HG03378 (cell line): ENCODE measurements around the gene ACP5.
A peak's percentile ranks its signal among the peaks of the same experiment; 100 is the strongest.
"Not testable (repeated sequence)": the region's sequence is repeated elsewhere in the genome, so short reads cannot be mapped to it uniquely, and the experiment has no call there.

Source experiments
- ATAC-seq: cut with Tn5 transposase; IDR thresholded peaks from one replicate; pipeline ENCODE4 v1.9.1; 2021; ENCODE audit warnings: mild to moderate bottlenecking, moderate library complexity; ENCODE audit not compliant: unreplicated experiment

Gene ACP5

GRCh38 chr19:11577451-11578257 lies at the start of gene ACP5:
ACP5 (minus strand) TSS chr19:11577645; CDS start chr19:11577317, 328 bp downstream.
- no peak for ATAC-seq

GRCh38 chr19:11626252-11626651 lies 48.8 kb upstream of the ACP5 start:
- no peak for ATAC-seq

- no peak for ATAC-seq
Observed at GRCh38 chr19:11624069-11624463, 46.6 kb upstream of the ACP5 start.

- not testable (repeated sequence) for ATAC-seq
Observed at GRCh38 chr19:11622401-11622800, 45.0 kb upstream of the ACP5 start.

GRCh38 chr19:11620553-11620952 lies 43.1 kb upstream of the ACP5 start:
- no peak for ATAC-seq

GRCh38 chr19:11617180-11618062 lies 40.0 kb upstream of the ACP5 start:
- ATAC-seq, result no peak

- no peak for ATAC-seq
Observed at GRCh38 chr19:11612816-11613511, 35.5 kb upstream of the ACP5 start.

- ATAC-seq, result no peak
Observed at GRCh38 chr19:11611730-11612129, 34.3 kb upstream of the ACP5 start.

- no peak for ATAC-seq
Observed at GRCh38 chr19:11606484-11606883, 29.0 kb upstream of the ACP5 start.

- ATAC-seq, result not testable (repeated sequence)
Observed at GRCh38 chr19:11599704-11600103, 22.3 kb upstream of the ACP5 start.

- no peak for ATAC-seq
Observed at GRCh38 chr19:11598746-11599145, 21.3 kb upstream of the ACP5 start.

- ATAC-seq, result no peak
Observed at GRCh38 chr19:11598103-11598483, 20.6 kb upstream of the ACP5 start.

GRCh38 chr19:11597202-11598102 lies 20.0 kb upstream of the ACP5 start, which contains the start of gene ZNF627:
ZNF627 (plus strand) TSS chr19:11597483; CDS start chr19:11597628, 145 bp downstream.
- ATAC-seq, result peak; percentile 93

- ATAC-seq, result no peak
Observed at GRCh38 chr19:11596156-11596555, 18.7 kb upstream of the ACP5 start.

- no peak for ATAC-seq
Observed at GRCh38 chr19:11594084-11594483, 16.6 kb upstream of the ACP5 start.

- ATAC-seq, result no peak
Observed at GRCh38 chr19:11587975-11588631, 10.7 kb upstream of the ACP5 start.

- ATAC-seq, result no peak
Observed at GRCh38 chr19:11587302-11587974, 10.0 kb upstream of the ACP5 start.

GRCh38 chr19:11586331-11586730 lies 8.9 kb upstream of the ACP5 start:
- ATAC-seq, result no peak

- peak; percentile 79 for ATAC-seq
Observed at GRCh38 chr19:11581740-11582139, 4.3 kb upstream of the ACP5 start.
